ENCODE results near the gene SLC43A2.

The SLC43A2 gene

GRCh38 chr17:1577583-1578013 lies 51.0 kb downstream of the SLC43A2 start:
- no peaks in the 10 kb centered on the region for H3K9me3 ChIP-seq (ENCODE audit: control insufficient read depth, low read length)
- peak overlapping the region; percentile 62 for H3K27ac ChIP-seq
- no peaks in the 10 kb centered on the region for H3K27me3 ChIP-seq (ENCODE audit: control insufficient read depth, insufficient read depth, low read length)
- H2AFZ ChIP-seq = peak overlapping the region; percentile 38
- H3K4me2 ChIP-seq (ENCODE audit: low read length) = no peak overlapping the region
- no peaks in the 10 kb centered on the region for H3K36me3 ChIP-seq (ENCODE audit: control insufficient read depth, insufficient read depth, low read length)
- H3K4me1 ChIP-seq = peaks cover 1% of the 10 kb centered on the region
- no peak overlapping the region for H3K4me3 ChIP-seq (ENCODE audit: low read depth, low read length)
- no peak overlapping the region for H3K9ac ChIP-seq
- H3K79me2 ChIP-seq = no peaks in the 10 kb centered on the region
- no peak for TF ChIP-seq CTCF (IDR thresholded peaks at IDR 0.05)

DNA sequence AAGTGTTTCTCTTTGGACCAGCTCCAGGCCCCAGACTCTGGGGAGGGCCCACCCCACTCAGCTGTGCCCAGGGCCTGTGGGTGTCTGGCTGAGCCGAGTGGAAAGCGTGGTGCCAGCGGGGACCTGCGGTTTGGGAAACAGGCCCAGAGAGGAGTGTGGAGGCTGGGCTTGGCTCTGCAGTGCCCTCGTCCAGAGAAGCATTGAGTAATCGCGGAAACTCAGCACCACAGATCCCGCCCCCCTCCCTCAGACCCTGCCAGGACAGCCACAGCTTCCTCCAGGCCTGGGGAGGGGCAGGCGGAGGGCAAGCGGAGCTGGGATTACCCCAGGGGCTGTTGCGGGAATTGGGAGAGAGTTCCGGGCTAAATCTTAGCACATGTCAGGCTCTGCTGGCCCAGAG lies 51.5 kb downstream of the SLC43A2 start:
- Histone ChIP-seq H3K4me2 (ENCODE audit: low read length) (no peak overlapping the region), H3K4me3 (ENCODE audit: low read depth, low read length) (no peak overlapping the region), H3K9ac (no peak overlapping the region), H3K4me1 (peaks cover 5% of the 10 kb centered on the region), H3K36me3 (ENCODE audit: control insufficient read depth, insufficient read depth, low read length) (no peaks in the 10 kb centered on the region), H3K9me3 (ENCODE audit: control insufficient read depth, low read length) (no peaks in the 10 kb centered on the region), H2AFZ (peak overlapping the region; percentile 38), H3K27me3 (ENCODE audit: control insufficient read depth, insufficient read depth, low read length) (no peaks in the 10 kb centered on the region), H3K79me2 (no peaks in the 10 kb centered on the region), H3K27ac (peak overlapping the region; percentile 62)
- no peak for TF ChIP-seq CTCF (IDR thresholded peaks at IDR 0.05)

- Histone ChIP-seq H3K4me2 (ENCODE audit: low read length) (no peak overlapping the region), H3K36me3 (ENCODE audit: control insufficient read depth, insufficient read depth, low read length) (no peaks in the 10 kb centered on the region), H3K4me3 (ENCODE audit: low read depth, low read length) (no peak overlapping the region), H3K79me2 (no peaks in the 10 kb centered on the region), H3K4me1 (peaks cover 8% of the 10 kb centered on the region), H3K27ac (no peak overlapping the region), H3K9me3 (ENCODE audit: control insufficient read depth, low read length) (no peaks in the 10 kb centered on the region), H3K27me3 (ENCODE audit: control insufficient read depth, insufficient read depth, low read length) (no peaks in the 10 kb centered on the region), H2AFZ (no peak overlapping the region), H3K9ac (no peak overlapping the region)
- no peak for TF ChIP-seq CTCF (IDR thresholded peaks at IDR 0.05)
Measured at GRCh38 chr17:1576500-1576899, 52.1 kb downstream of the SLC43A2 start.

DNA sequence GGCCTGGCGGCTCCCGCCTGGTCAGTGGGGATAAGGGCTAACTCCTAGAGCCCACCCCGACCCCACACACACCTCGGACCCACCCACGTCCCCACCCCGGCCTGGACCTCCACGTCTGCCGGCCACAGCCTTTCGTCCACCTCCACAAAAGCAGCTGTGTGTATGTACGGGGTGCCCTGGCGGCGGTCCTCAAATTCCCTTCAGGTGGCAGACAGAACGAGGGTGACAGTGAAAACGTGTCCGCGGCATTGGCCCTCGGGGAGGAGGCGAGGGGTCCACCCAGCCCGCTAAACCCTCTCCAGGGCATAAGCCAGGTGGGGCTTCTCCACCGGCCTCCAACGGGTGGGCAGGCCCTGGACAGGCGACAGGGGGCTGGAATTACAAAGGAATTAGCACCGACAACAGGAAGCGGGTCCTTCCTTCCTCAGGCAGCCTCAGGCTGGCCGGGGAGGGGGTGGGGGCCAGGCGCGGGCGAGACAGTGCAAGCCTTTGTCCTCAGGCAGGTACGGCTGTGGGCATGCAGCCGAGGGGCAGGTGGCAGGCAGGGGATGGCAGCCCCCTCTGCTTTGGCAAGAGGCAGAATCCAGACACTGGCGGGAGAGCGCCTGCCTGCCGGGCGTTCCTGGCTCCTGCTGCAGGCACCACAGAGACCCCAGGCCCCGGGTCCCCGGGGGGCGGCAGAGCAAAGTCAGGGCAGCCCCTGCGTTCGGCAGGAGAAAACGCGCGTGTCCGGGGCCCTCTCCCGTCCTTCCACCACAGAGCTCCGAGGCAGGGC lies 53.8 kb downstream of the SLC43A2 start:
- H3K4me3 ChIP-seq (ENCODE audit: low read depth, low read length) = no peak overlapping the region
- no peak overlapping the region for H3K9ac ChIP-seq
- no peak for TF ChIP-seq CTCF (IDR thresholded peaks at IDR 0.05)
- H3K36me3 ChIP-seq (ENCODE audit: control insufficient read depth, insufficient read depth, low read length) = no peaks in the 10 kb centered on the region
- H2AFZ ChIP-seq = peak overlapping the region; percentile 11
- no peaks in the 10 kb centered on the region for H3K9me3 ChIP-seq (ENCODE audit: control insufficient read depth, low read length)
- H3K79me2 ChIP-seq = no peaks in the 10 kb centered on the region
- H3K27ac ChIP-seq = no peak overlapping the region
- no peaks in the 10 kb centered on the region for H3K27me3 ChIP-seq (ENCODE audit: control insufficient read depth, insufficient read depth, low read length)
- peaks cover 8% of the 10 kb centered on the region for H3K4me1 ChIP-seq
- no peak overlapping the region for H3K4me2 ChIP-seq (ENCODE audit: low read length)

All from parathyroid adenoma (tissue), 2 donors.